Measurements from ENCODE around the gene ZBTB16.

The ZBTB16 gene

DNA sequence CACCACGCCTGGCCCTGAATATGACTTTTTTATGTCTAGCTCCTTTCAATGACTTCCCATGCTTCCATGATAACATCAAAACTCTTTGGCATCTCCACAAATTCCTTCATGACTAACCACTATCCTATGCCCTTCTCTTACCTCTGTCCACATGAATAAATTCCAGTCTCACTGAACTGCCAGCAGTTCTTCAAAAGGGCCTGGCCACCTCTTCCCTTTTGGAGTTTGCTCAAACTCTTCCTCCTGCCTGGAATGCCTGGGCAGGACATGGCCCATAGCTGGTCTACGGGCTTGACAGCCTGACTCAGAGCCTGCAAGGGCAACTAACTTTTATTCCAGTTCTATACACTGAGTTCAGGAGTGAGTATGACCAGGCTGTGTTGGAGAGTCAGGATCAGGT lies 41.8 kb upstream of the ZBTB16 start:
- CTCF ChIA-PET, result interaction anchor here (1.2 to 1.3 kb wide), 2 partner anchors 16 to 243 kb away, joined by 3 to 5 read pairs; no protein-coding TSS in a partner anchor
- POLR2A ChIA-PET, result no interaction called here
- no peak for DNase-seq (ENCODE audit: extremely low spot score)
- no peak for TF ChIP-seq NFRKB (IDR thresholded peaks at IDR 0.05)
- no peak for TF ChIP-seq CTBP1 (IDR thresholded peaks at IDR 0.05; ENCODE audit: borderline replicate concordance)
- no peak for TF ChIP-seq ELF4 (IDR thresholded peaks at IDR 0.05)
- TF ChIP-seq SP1 (IDR thresholded peaks at IDR 0.05), result no peak
- no peak for TF ChIP-seq SUZ12 (IDR thresholded peaks at IDR 0.05)
- no peak for TF ChIP-seq ZNF384 (IDR thresholded peaks at IDR 0.05)
- TF ChIP-seq TARDBP (IDR thresholded peaks at IDR 0.05), result no peak
- TF ChIP-seq FOXA1 (IDR thresholded peaks at IDR 0.05), result no peak
- no peak for TF ChIP-seq BHLHE40 (IDR thresholded peaks at IDR 0.05; ENCODE audit: borderline replicate concordance)
- TF ChIP-seq FOXM1 (IDR thresholded peaks at IDR 0.05; ENCODE audit: borderline replicate concordance), result no peak
- no peak for TF ChIP-seq FOXK2 (IDR thresholded peaks at IDR 0.05)
- no peak for TF ChIP-seq HDGF (IDR thresholded peaks at IDR 0.05; ENCODE audit: borderline replicate concordance)
- no peak for TF ChIP-seq L3MBTL2 (conservative IDR thresholded peaks at IDR 0.05)
- no peak for TF ChIP-seq LEF1 (IDR thresholded peaks at IDR 0.05; ENCODE audit: borderline replicate concordance)
- no peak for TF ChIP-seq ARNT (IDR thresholded peaks at IDR 0.05)
- no peak for TF ChIP-seq PKNOX1 (IDR thresholded peaks at IDR 0.05)

- CTCF ChIA-PET, result interaction anchor here (1.1 to 1.2 kb wide), 3 partner anchors 17 to 245 kb away, joined by 3 to 5 read pairs (median 3); no protein-coding TSS in a partner anchor
- no peak for DNase-seq (ENCODE audit: extremely low spot score)
- POLR2A ChIA-PET, result no interaction called here
- TF ChIP-seq LEF1 (IDR thresholded peaks at IDR 0.05; ENCODE audit: borderline replicate concordance), result no peak
- no peak for TF ChIP-seq ARNT (IDR thresholded peaks at IDR 0.05)
- TF ChIP-seq ZNF384 (IDR thresholded peaks at IDR 0.05), result no peak
- no peak for TF ChIP-seq FOXK2 (IDR thresholded peaks at IDR 0.05)
- no peak for TF ChIP-seq PKNOX1 (IDR thresholded peaks at IDR 0.05)
- TF ChIP-seq FOXA1 (IDR thresholded peaks at IDR 0.05), result no peak
- no peak for TF ChIP-seq FOXM1 (IDR thresholded peaks at IDR 0.05; ENCODE audit: borderline replicate concordance)
- no peak for TF ChIP-seq SUZ12 (IDR thresholded peaks at IDR 0.05)
- no peak for TF ChIP-seq SP1 (IDR thresholded peaks at IDR 0.05)
- TF ChIP-seq L3MBTL2 (conservative IDR thresholded peaks at IDR 0.05), result no peak
- TF ChIP-seq TARDBP (IDR thresholded peaks at IDR 0.05), result no peak
- TF ChIP-seq CTBP1 (IDR thresholded peaks at IDR 0.05; ENCODE audit: borderline replicate concordance), result no peak
- no peak for TF ChIP-seq NFRKB (IDR thresholded peaks at IDR 0.05)
- TF ChIP-seq ELF4 (IDR thresholded peaks at IDR 0.05), result no peak
- TF ChIP-seq HDGF (IDR thresholded peaks at IDR 0.05; ENCODE audit: borderline replicate concordance), result no peak
- TF ChIP-seq BHLHE40 (IDR thresholded peaks at IDR 0.05; ENCODE audit: borderline replicate concordance), result no peak
These were observed 40.5 kb upstream of the ZBTB16 start for GRCh38 chr11:114019046-114019445.

DNA sequence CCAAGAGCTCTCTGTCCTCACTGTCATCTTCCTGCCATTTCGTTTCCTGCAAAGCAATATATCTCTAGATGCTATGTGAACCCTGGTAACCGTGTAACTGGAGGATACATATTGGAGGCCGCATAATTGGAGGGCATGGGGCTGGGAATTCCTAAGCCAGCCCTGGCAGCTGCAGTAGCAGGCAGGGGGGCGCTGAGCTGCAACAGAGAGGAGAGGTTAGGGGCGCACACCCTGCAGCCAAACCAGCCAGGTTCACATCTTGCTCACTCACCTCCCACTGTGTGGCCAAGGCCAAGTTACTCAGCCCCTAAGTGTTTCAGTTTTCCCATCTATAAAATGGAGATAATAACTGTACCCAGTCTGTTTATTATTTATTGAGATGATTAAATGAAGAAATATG lies 39.9 kb upstream of the ZBTB16 start:
- POLR2A ChIA-PET, result no interaction called here
- CTCF ChIA-PET, result interaction anchor here (1.1 to 1.2 kb wide), 2 partner anchors 242 to 244 kb away, joined by 3 to 5 read pairs; no protein-coding TSS in a partner anchor
- TF ChIP-seq ZNF384 (IDR thresholded peaks at IDR 0.05) (no peak), SP1 (IDR thresholded peaks at IDR 0.05) (no peak), CTBP1 (IDR thresholded peaks at IDR 0.05; ENCODE audit: borderline replicate concordance) (no peak), LEF1 (IDR thresholded peaks at IDR 0.05; ENCODE audit: borderline replicate concordance) (no peak), HDGF (IDR thresholded peaks at IDR 0.05; ENCODE audit: borderline replicate concordance) (no peak), SUZ12 (IDR thresholded peaks at IDR 0.05) (no peak), ELF4 (IDR thresholded peaks at IDR 0.05) (no peak), NFRKB (IDR thresholded peaks at IDR 0.05) (no peak), L3MBTL2 (conservative IDR thresholded peaks at IDR 0.05) (no peak), FOXM1 (IDR thresholded peaks at IDR 0.05; ENCODE audit: borderline replicate concordance) (no peak), ARNT (IDR thresholded peaks at IDR 0.05) (no peak), TARDBP (IDR thresholded peaks at IDR 0.05) (no peak), BHLHE40 (IDR thresholded peaks at IDR 0.05; ENCODE audit: borderline replicate concordance) (no peak)
- no peak for DNase-seq (ENCODE audit: extremely low spot score)

DNA sequence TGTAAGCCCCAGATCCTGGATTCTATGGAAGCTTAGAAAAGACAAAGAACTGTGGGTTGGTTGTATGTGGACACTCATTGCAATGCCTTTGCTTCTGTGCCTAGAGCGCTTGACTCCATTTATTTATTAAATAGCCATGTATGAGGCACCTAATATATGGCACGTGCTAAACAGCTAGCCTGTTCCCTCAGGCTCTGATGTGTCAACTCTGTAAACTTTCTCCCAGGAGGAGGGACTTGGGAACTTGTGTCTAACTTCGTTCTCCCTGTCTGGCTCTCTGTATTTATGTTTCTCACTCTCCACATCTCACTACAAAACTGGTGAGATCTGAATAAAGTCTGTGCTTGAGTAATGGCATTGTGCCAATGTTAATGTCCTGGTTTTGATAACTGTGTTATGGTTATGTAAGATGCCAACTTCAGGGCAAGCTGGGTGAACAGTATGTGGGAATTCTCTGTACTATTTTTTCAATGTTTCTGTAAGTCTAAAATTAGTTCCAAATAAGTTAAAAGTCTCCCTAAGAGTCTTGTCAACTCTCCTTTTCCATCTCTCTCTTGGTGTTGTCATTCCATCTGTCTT lies 34.1 kb upstream of the ZBTB16 start:
- ChIA-PET POLR2A (interaction anchor here (1.1 kb wide), 1 partner anchor 10 kb away, joined by 4 read pairs; no protein-coding TSS in a partner anchor), CTCF (interaction anchor here (0.6 to 5.6 kb wide), 5 partner anchors 10 to 237 kb away, joined by 3 to 51 read pairs (median 4); no protein-coding TSS in a partner anchor)

GRCh38 chr11:114026355-114026754 lies 33.2 kb upstream of the ZBTB16 start:
- ChIA-PET POLR2A (interaction anchor here (1.1 kb wide), 1 partner anchor 11 kb away, joined by 4 read pairs; no protein-coding TSS in a partner anchor), CTCF (interaction anchor here (1.1 to 5.6 kb wide), 4 partner anchors 10 to 236 kb away, joined by 3 to 51 read pairs (median 9); no protein-coding TSS in a partner anchor)
- DNase-seq (ENCODE audit: extremely low spot score), result peak; percentile 60
- no peak for TF ChIP-seq ARNT (IDR thresholded peaks at IDR 0.05)
- TF ChIP-seq L3MBTL2 (conservative IDR thresholded peaks at IDR 0.05), result no peak
- TF ChIP-seq CTBP1 (IDR thresholded peaks at IDR 0.05; ENCODE audit: borderline replicate concordance), result no peak
- TF ChIP-seq HDGF (IDR thresholded peaks at IDR 0.05; ENCODE audit: borderline replicate concordance), result no peak

More for the DNA sequence above, 34.1 kb upstream of the ZBTB16 start:
- DNase-seq (ENCODE audit: extremely low spot score), result no peak
- no peak for TF ChIP-seq FOXA1 (IDR thresholded peaks at IDR 0.05)
- TF ChIP-seq SP1 (IDR thresholded peaks at IDR 0.05), result no peak
- no peak for TF ChIP-seq TARDBP (IDR thresholded peaks at IDR 0.05)
- no peak for TF ChIP-seq LEF1 (IDR thresholded peaks at IDR 0.05; ENCODE audit: borderline replicate concordance)
- no peak for TF ChIP-seq PKNOX1 (IDR thresholded peaks at IDR 0.05)
- TF ChIP-seq NFRKB (IDR thresholded peaks at IDR 0.05), result no peak
- no peak for TF ChIP-seq FOXK2 (IDR thresholded peaks at IDR 0.05)
- TF ChIP-seq FOXM1 (IDR thresholded peaks at IDR 0.05; ENCODE audit: borderline replicate concordance), result no peak
- no peak for TF ChIP-seq HDGF (IDR thresholded peaks at IDR 0.05; ENCODE audit: borderline replicate concordance)
- no peak for TF ChIP-seq CTBP1 (IDR thresholded peaks at IDR 0.05; ENCODE audit: borderline replicate concordance)
- no peak for TF ChIP-seq SUZ12 (IDR thresholded peaks at IDR 0.05)

All from HEK293T (cell line).